Loucy (cell line): Measurements from ENCODE around the gene CDYL.

Experiments used
- H2AFZ ChIP-seq: fragments of 200-600 bp; sonication (generic); 2 replicates; pipeline ENCODE4 v1.6.0; 2016; ENCODE audit warnings: antibody characterized with exemption, mild to moderate bottlenecking, low read length, moderate library complexity
- H3F3A ChIP-seq: fragments of 200-600 bp; 2 replicates; pipeline ENCODE4 v1.6.0; 2016; ENCODE audit warnings: antibody characterized with exemption, low read depth, mild to moderate bottlenecking
- H3K27me3 ChIP-seq: fragments of 200-600 bp; sonication (generic); 2 replicates; pipeline ENCODE4 v1.6.1; 2014; ENCODE audit warnings: low read length, mild to moderate bottlenecking; ENCODE audit not compliant: insufficient read depth, poor library complexity, severe bottlenecking
- H3K36me3 ChIP-seq: fragments of 200-600 bp; sonication (generic); 2 replicates; pipeline ENCODE4 v1.6.1; 2016; ENCODE audit warnings: low read length; ENCODE audit not compliant: insufficient read depth
- H3K4me1 ChIP-seq: fragments of 200-600 bp; sonication (generic); 2 replicates; pipeline ENCODE4 v1.5.1; 2014; ENCODE audit warnings: low read length, mild to moderate bottlenecking; ENCODE audit not compliant: insufficient read depth, poor library complexity, severe bottlenecking
- H3K4me2 ChIP-seq: fragments of 200-600 bp; sonication (generic); 2 replicates; pipeline ENCODE4 v1.6.0; 2014; ENCODE audit warnings: antibody characterized with exemption, low read length, low read depth, mild to moderate bottlenecking; ENCODE audit not compliant: poor library complexity, severe bottlenecking
- H3K4me3 ChIP-seq: fragments of 200-600 bp; sonication (generic); 2 replicates; pipeline ENCODE4 v1.5.1; 2014; ENCODE audit warnings: low read length, mild to moderate bottlenecking, mixed read lengths; ENCODE audit not compliant: poor library complexity, severe bottlenecking
- H3K79me2 ChIP-seq: fragments of 200-600 bp; sonication (generic); 2 replicates; pipeline ENCODE4 v1.6.1; 2014; ENCODE audit warnings: low read length; ENCODE audit not compliant: insufficient read depth
- H3K9ac ChIP-seq: fragments of 200-600 bp; sonication (generic); 2 replicates; pipeline ENCODE4 v1.6.0; 2014; ENCODE audit warnings: mild to moderate bottlenecking, low read depth, low read length, moderate library complexity; ENCODE audit not compliant: poor library complexity, severe bottlenecking
- H3K9me2 ChIP-seq: fragments of 200-600 bp; sonication (generic); replicated peaks from 2 replicates; pipeline ENCODE4 v1.6.1; 2016; ENCODE audit warnings: low read depth, low read length, mixed read lengths
- H3K9me3 ChIP-seq: fragments of 200-600 bp; sonication (generic); 2 replicates; pipeline ENCODE4 v1.6.1; 2014; ENCODE audit warnings: mild to moderate bottlenecking, antibody characterized with exemption, low read length, low read depth; ENCODE audit not compliant: insufficient read depth
- H4K20me1 ChIP-seq: fragments of 200-600 bp; sonication (generic); 2 replicates; pipeline ENCODE4 v1.6.0; 2014; ENCODE audit warnings: antibody characterized with exemption, low read length, mild to moderate bottlenecking; ENCODE audit not compliant: insufficient read depth, poor library complexity, severe bottlenecking
- EZH2phosphoT487 ChIP-seq: fragments of 200-600 bp; IDR thresholded peaks from 2 replicates; pipeline ENCODE4 v1.6.1; 2018; ENCODE audit warnings: antibody characterized with exemption, mild to moderate bottlenecking, moderate library complexity, borderline replicate concordance
- TF ChIP-seq, protein P1 (sequence below): fragments of 200-600 bp; sonication (generic); conservative IDR thresholded peaks from 2 replicates; pipeline ENCODE4 v1.5.1; 2014; ENCODE audit warnings: mild to moderate bottlenecking, antibody characterized with exemption, low read length

Gene CDYL

DNA sequence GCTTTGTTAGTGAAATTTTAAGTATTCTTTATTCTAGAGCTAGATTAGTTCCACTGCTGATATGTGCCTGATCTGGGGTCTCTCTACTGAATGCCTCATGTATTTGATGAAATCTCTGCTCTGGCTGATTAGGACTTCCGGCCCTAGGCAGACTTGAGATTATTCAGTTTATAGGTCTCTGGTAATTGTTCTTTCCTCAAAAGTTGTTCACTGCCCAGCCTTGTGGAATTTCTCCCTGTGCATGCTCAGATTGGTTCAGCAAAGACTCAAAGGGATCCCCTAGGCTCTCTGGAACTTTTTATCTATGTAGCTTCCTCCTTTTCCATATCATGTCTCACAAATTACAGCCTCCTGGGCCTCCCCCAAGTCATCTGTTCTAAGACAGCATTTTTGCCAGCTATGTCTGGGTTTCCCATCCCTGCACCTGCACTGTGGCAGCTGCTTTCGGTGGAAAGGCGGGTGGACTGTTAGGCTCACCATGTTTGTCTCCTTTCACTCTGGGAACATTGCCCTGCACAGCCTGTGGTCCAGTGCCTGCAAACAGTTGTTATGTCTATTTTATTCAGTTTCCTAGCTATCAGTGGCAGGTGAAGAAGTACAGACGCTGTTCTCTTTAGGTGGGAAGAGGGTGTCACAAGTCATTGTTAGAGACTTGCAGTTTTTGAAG, 154.0 kb downstream of the CDYL start:
- Histone ChIP-seq H3K27me3 (no peaks in the 10 kb centered on the region), H3K9me2 (no peaks in the 10 kb centered on the region), H3K79me2 (peaks cover 72% of the 10 kb centered on the region), H3F3A (peaks cover 5% of the 10 kb centered on the region), H3K9ac (no peak overlapping the region), H3K4me1 (peaks cover 69% of the 10 kb centered on the region), H3K9me3 (no peaks in the 10 kb centered on the region), H4K20me1 (peaks cover 55% of the 10 kb centered on the region), H3K4me2 (no peak overlapping the region), H3K36me3 (no peaks in the 10 kb centered on the region), H3K4me3 (no peak overlapping the region), H2AFZ (no peak overlapping the region)
- TF ChIP-seq EZH2phosphoT487: no peak
- TF ChIP-seq, protein P1, sequence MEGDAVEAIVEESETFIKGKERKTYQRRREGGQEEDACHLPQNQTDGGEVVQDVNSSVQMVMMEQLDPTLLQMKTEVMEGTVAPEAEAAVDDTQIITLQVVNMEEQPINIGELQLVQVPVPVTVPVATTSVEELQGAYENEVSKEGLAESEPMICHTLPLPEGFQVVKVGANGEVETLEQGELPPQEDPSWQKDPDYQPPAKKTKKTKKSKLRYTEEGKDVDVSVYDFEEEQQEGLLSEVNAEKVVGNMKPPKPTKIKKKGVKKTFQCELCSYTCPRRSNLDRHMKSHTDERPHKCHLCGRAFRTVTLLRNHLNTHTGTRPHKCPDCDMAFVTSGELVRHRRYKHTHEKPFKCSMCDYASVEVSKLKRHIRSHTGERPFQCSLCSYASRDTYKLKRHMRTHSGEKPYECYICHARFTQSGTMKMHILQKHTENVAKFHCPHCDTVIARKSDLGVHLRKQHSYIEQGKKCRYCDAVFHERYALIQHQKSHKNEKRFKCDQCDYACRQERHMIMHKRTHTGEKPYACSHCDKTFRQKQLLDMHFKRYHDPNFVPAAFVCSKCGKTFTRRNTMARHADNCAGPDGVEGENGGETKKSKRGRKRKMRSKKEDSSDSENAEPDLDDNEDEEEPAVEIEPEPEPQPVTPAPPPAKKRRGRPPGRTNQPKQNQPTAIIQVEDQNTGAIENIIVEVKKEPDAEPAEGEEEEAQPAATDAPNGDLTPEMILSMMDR: no peak

DNA sequence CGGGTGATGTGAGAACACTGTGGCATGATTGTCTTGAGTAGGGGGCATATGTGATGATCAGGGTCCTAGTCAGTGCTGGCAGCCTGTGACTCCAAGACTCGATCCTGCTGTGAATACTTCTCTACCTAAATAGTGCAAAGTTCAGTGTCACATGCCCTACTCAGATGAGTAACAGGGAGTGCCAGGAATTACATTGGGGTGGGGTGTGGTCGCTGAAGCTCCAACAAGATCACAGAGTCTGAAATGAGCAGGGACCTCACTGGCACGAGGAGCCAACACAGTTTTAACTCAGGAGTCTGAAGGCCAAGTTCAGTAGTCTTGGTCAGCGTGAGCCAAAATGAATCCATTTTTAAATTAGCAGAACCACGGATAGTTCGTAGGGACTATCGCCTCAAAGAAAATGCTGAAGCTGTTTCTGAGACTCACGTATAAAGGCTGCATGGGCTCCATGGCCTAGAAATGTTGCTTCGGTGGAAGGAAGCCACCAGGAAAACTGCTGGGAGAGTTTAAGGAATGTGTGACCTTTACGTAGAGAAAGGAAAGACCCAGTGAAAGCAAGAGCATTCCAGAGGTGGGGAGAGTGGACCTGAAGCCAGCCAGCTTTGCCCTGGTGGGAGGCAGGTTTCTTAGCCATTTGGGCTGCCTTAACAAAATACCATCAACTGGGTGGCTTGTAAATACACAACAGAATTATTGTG, 155.5 kb downstream of the CDYL start:
- Histone ChIP-seq H4K20me1 (peaks cover 55% of the 10 kb centered on the region), H3K79me2 (peaks cover 64% of the 10 kb centered on the region), H3K4me3 (no peak overlapping the region), H3K4me1 (peaks cover 68% of the 10 kb centered on the region), H3K9me2 (no peaks in the 10 kb centered on the region), H3K4me2 (no peak overlapping the region), H3K27me3 (no peaks in the 10 kb centered on the region), H3K9me3 (no peaks in the 10 kb centered on the region), H3K9ac (no peak overlapping the region), H3F3A (peaks cover 5% of the 10 kb centered on the region; the same call in 1 of the 2 replicates), H2AFZ (no peak overlapping the region), H3K36me3 (peaks cover 5% of the 10 kb centered on the region; the same call in 1 of the 2 replicates)
- TF ChIP-seq, protein P1: no peak
- TF ChIP-seq EZH2phosphoT487: no peak

DNA sequence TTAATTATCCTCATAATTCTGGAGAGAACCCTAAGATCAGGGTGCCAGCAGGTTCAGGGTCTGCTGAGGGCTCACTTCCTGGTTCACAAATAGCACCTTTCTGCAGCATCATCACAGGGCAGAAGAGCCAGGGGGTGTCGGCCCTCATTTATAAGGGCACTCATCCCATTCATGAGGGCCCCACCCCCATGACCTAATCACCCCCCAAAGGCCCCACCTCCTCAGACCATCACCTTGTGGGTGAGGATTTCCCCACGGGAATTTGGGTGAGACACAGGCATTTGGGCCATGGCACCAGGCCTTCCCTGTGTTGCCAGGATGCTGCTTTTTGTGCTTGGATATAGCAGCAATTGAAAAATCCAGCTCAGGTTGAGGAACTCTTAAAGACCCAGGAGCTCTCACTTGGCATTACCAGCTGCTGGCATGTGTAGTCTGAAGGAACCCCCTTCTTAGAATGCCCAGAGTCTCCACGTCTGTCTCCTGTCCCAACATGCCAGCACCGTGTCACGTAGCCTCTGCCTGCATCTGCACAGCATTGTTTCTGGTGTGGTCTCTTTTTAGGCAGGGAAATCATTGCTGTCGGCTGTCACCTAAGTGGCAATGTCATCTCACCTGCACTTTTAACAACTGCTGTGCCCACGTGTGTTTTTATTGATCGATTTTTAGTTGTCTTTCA, 156.2 kb downstream of the CDYL start:
- TF ChIP-seq, protein P1: no peak
- TF ChIP-seq EZH2phosphoT487: no peak
- H3K9ac ChIP-seq: peak overlapping the region; percentile 16
- no peaks in the 10 kb centered on the region for H3K9me2 ChIP-seq
- peak overlapping the region; percentile 36 for H3K4me2 ChIP-seq
- peaks cover 54% of the 10 kb centered on the region for H4K20me1 ChIP-seq
- peaks cover 5% of the 10 kb centered on the region; the same call in 1 of the 2 replicates for H3K36me3 ChIP-seq
- no peak overlapping the region for H3K4me3 ChIP-seq
- peaks cover 68% of the 10 kb centered on the region for H3K4me1 ChIP-seq
- peaks cover 57% of the 10 kb centered on the region for H3K79me2 ChIP-seq
- H3F3A ChIP-seq: peaks cover 5% of the 10 kb centered on the region; the same call in 1 of the 2 replicates
- no peaks in the 10 kb centered on the region for H3K9me3 ChIP-seq
- no peak overlapping the region for H2AFZ ChIP-seq
- H3K27me3 ChIP-seq: no peaks in the 10 kb centered on the region
